SK-N-SH (cell line): Measurements from ENCODE around the gene SMC1B. TPM values are rescaled to one million over a fixed set of nuclear protein-coding genes. Genes with fewer than 3 reads are reported as not detected.

Experiments used
- CTCF ChIA-PET: fragments of 300-600, 350-600 bp; formaldehyde crosslinking; extraction: SDS; loops from one replicate; lab custom pipeline; 2021; lab: Yijun Ruan, JAX
- POLR2A ChIA-PET: fragments of 350-600 bp; sonication (Branson Sonifier 250); formaldehyde crosslinking; extraction: SDS; loops from one replicate; lab custom pipeline; 2020; ENCODE audit warnings: antibody characterized with exemption, inconsistent platforms; lab: Yijun Ruan, JAX
- DNase-seq: peaks from one replicate; pipeline ENCODE4 v3.0.0; 2012
- H2AFZ ChIP-seq: fragments of 200-600 bp; sonication (generic); 2 replicates; pipeline ENCODE4 v1.8.1; 2016; ENCODE audit warnings: antibody characterized with exemption, mild to moderate bottlenecking, low read depth
- H3F3A ChIP-seq: fragments of 200-600 bp; sonication (generic); replicated peaks from 2 replicates; pipeline ENCODE3; 2016; ENCODE audit warnings: antibody characterized with exemption, mild to moderate bottlenecking; ENCODE audit not compliant: insufficient read depth
- H3K27ac ChIP-seq, 2 experiments: fragments of 200-500 bp in 1 of 2; fragments of 200-600 bp in 1 of 2; sonication (Bioruptor generic) in 1 of 2; sonication (generic), shearing (Covaris generic) in 1 of 2; 2 replicates each; pipeline versions ENCODE4 v1.5.1 to v1.6.1; 2014 to 2016; ENCODE audit warnings: low read depth in 2 of 2, inconsistent platforms in 1 of 2, low read length in 1 of 2, mild to moderate bottlenecking in 1 of 2, mixed read lengths in 1 of 2
- H3K27me3 ChIP-seq: fragments of 200-600 bp; sonication (generic), shearing (Covaris generic); 2 replicates; pipeline ENCODE4 v1.6.1; 2016; ENCODE audit warnings: mixed run types; ENCODE audit not compliant: insufficient read depth
- H3K36me3 ChIP-seq, 2 experiments: fragments of 200-500 bp in 1 of 2; fragments of 200-600 bp in 1 of 2; sonication (Bioruptor generic) in 1 of 2; sonication (generic) in 1 of 2; replicated peaks in 1 of 2; 2 replicates each; pipeline versions ENCODE3 to v1.5.1; 2014 to 2016; ENCODE audit warnings: low read length in 1 of 2, mild to moderate bottlenecking in 1 of 2; ENCODE audit not compliant: insufficient read depth in 2 of 2, control insufficient read depth in 1 of 2
- H3K4me1 ChIP-seq, 2 experiments: fragments of 200-500 bp in 1 of 2; fragments of 200-600 bp in 1 of 2; sonication (Bioruptor generic) in 1 of 2; sonication (generic), shearing (Covaris generic) in 1 of 2; 2 replicates each; pipeline versions ENCODE4 v1.5.1 to v1.6.1; 2014 to 2016; ENCODE audit warnings: low read depth in 1 of 2, low read length in 1 of 2, mixed run types in 1 of 2; ENCODE audit not compliant: insufficient read depth in 2 of 2, control insufficient read depth in 1 of 2
- H3K4me2 ChIP-seq: fragments of 200-600 bp; sonication (generic), shearing (Covaris generic); 2 replicates; pipeline ENCODE4 v1.6.1; 2017; ENCODE audit warnings: mixed run types
- H3K4me3 ChIP-seq, 2 experiments: fragments of 200-500 bp in 1 of 2; fragments of 200-600 bp in 1 of 2; sonication (Bioruptor generic) in 1 of 2; sonication (generic), shearing (Covaris generic) in 1 of 2; 2 replicates each; pipeline versions ENCODE4 v1.5.1 to v1.8.1; 2014 to 2016; ENCODE audit warnings: low read depth in 2 of 2, inconsistent platforms in 1 of 2, low read length in 1 of 2, mild to moderate bottlenecking in 1 of 2, mixed read lengths in 1 of 2, moderate library complexity in 1 of 2
- H3K79me2 ChIP-seq: fragments of 200-600 bp; sonication (generic); 2 replicates; pipeline ENCODE4 v1.8.1; 2017; ENCODE audit warnings: mild to moderate bottlenecking; ENCODE audit not compliant: insufficient read depth
- H3K9ac ChIP-seq: fragments of 200-600 bp; sonication (generic); 2 replicates; pipeline ENCODE4 v1.6.1; 2017; ENCODE audit warnings: mixed run types
- H3K9me2 ChIP-seq: fragments of 200-600 bp; sonication (generic); 2 replicates; pipeline ENCODE4 v1.6.1; 2017; ENCODE audit warnings: mixed run types
- H3K9me3 ChIP-seq: fragments of 200-600 bp; sonication (generic); 2 replicates; pipeline ENCODE4 v1.6.1; 2017; ENCODE audit warnings: mixed run types, mild to moderate bottlenecking, moderate library complexity
- H4K20me1 ChIP-seq: fragments of 200-600 bp; sonication (generic); 2 replicates; pipeline ENCODE4 v1.6.1; 2017; ENCODE audit warnings: mild to moderate bottlenecking, mixed run types; ENCODE audit not compliant: insufficient read depth
- CTCF ChIP-seq: fragments of 200-600 bp; sonication (generic); IDR thresholded peaks from 2 replicates; pipeline ENCODE4 v1.6.1; 2017; ENCODE audit warnings: antibody characterized with exemption, mild to moderate bottlenecking, moderate library complexity
- ELF1 ChIP-seq: IDR thresholded peaks from 2 replicates; pipeline ENCODE4 v1.4.0; 2012
- FOXJ3 ChIP-seq: sonication (generic); formaldehyde crosslinking; IDR thresholded peaks from 2 replicates; pipeline ENCODE4 v1.5.1; 2020; ENCODE audit warnings: mild to moderate bottlenecking, missing genetic modification reagents
- GABPA ChIP-seq: IDR thresholded peaks from 2 replicates; pipeline ENCODE4 v1.4.0; 2012; ENCODE audit warnings: low read depth, mild to moderate bottlenecking
- JUND ChIP-seq: IDR thresholded peaks from 2 replicates; pipeline ENCODE4 v1.4.0; 2012
- MXI1 ChIP-seq: IDR thresholded peaks from 2 replicates; pipeline ENCODE4 v1.6.1; 2012; ENCODE audit warnings: mild to moderate bottlenecking, low read depth, low read length, improper control_type of control experiment
- NFIC ChIP-seq: IDR thresholded peaks from 2 replicates; pipeline ENCODE4 v1.4.0; 2012; ENCODE audit warnings: borderline replicate concordance
- PBX3 ChIP-seq: IDR thresholded peaks from 2 replicates; pipeline ENCODE4; 2012
- POLR2AphosphoS5 ChIP-seq: IDR thresholded peaks from 2 replicates; pipeline ENCODE4 v1.6.1; 2012; ENCODE audit warnings: low read depth, low read length
- RAD21 ChIP-seq: IDR thresholded peaks from 2 replicates; pipeline ENCODE4 v1.6.1; 2012; ENCODE audit warnings: mild to moderate bottlenecking, low read length
- RXRA ChIP-seq: IDR thresholded peaks from 2 replicates; pipeline ENCODE4 v1.4.0; 2012; ENCODE audit warnings: low read depth, mild to moderate bottlenecking, borderline replicate concordance
- TCF12 ChIP-seq: IDR thresholded peaks from 2 replicates; pipeline ENCODE4 v1.4.0; 2012
- TEAD4 ChIP-seq: IDR thresholded peaks from 2 replicates; pipeline ENCODE4 v1.4.0; 2012; ENCODE audit warnings: mild to moderate bottlenecking, borderline replicate concordance; ENCODE audit not compliant: insufficient read depth
- YY1 ChIP-seq: IDR thresholded peaks from 2 replicates; pipeline ENCODE4 v1.4.0; 2012; ENCODE audit warnings: low read depth, mild to moderate bottlenecking
- WGBS: methylation state at CpG from one replicate; pipeline ENCODE4 v1.1.6; 2017; ENCODE audit warnings: low lambda C conversion rate; 5-methylcytosine and 5-hydroxymethylcytosine counted together
- polyA plus RNA-seq, 3 experiments: library from polyadenylated mRNA; depleted of rRNA; stranded (reverse); fragments of >200 nt; gene quantifications; 2 replicates each; pipeline ENCODE4 v1.2.3, GENCODE V29; 2012
- TF ChIP-seq, protein P1 (sequence below): IDR thresholded peaks from 2 replicates; pipeline ENCODE4 v1.4.0; 2012; ENCODE audit warnings: low read depth, borderline replicate concordance

Gene SMC1B, protein sequence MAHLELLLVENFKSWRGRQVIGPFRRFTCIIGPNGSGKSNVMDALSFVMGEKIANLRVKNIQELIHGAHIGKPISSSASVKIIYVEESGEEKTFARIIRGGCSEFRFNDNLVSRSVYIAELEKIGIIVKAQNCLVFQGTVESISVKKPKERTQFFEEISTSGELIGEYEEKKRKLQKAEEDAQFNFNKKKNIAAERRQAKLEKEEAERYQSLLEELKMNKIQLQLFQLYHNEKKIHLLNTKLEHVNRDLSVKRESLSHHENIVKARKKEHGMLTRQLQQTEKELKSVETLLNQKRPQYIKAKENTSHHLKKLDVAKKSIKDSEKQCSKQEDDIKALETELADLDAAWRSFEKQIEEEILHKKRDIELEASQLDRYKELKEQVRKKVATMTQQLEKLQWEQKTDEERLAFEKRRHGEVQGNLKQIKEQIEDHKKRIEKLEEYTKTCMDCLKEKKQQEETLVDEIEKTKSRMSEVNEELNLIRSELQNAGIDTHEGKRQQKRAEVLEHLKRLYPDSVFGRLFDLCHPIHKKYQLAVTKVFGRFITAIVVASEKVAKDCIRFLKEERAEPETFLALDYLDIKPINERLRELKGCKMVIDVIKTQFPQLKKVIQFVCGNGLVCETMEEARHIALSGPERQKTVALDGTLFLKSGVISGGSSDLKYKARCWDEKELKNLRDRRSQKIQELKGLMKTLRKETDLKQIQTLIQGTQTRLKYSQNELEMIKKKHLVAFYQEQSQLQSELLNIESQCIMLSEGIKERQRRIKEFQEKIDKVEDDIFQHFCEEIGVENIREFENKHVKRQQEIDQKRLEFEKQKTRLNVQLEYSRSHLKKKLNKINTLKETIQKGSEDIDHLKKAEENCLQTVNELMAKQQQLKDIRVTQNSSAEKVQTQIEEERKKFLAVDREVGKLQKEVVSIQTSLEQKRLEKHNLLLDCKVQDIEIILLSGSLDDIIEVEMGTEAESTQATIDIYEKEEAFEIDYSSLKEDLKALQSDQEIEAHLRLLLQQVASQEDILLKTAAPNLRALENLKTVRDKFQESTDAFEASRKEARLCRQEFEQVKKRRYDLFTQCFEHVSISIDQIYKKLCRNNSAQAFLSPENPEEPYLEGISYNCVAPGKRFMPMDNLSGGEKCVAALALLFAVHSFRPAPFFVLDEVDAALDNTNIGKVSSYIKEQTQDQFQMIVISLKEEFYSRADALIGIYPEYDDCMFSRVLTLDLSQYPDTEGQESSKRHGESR
- polyA plus RNA-seq (2012; rRNA removed) = not detected in 2 replicates
- polyA plus RNA-seq (2012; cell fraction: cytosol; rRNA removed) = not detected in 2 replicates
- polyA plus RNA-seq (2012; cell fraction: nucleus; rRNA removed) = not detected in 2 replicates

- TF ChIP-seq YY1 (no peak), MXI1 (no peak), PBX3 (no peak), JUND (no peak), CTCF (no peak), NFIC (no peak), ELF1 (no peak), FOXJ3 (CRISPR knock-in tag) (no peak), TEAD4 (no peak), TCF12 (no peak), RAD21 (no peak), GABPA (no peak), RXRA (no peak), POLR2AphosphoS5 (no peak)
- TF ChIP-seq, protein P1, sequence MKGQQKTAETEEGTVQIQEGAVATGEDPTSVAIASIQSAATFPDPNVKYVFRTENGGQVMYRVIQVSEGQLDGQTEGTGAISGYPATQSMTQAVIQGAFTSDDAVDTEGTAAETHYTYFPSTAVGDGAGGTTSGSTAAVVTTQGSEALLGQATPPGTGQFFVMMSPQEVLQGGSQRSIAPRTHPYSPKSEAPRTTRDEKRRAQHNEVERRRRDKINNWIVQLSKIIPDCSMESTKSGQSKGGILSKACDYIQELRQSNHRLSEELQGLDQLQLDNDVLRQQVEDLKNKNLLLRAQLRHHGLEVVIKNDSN = no peak
- no peaks in the 10 kb centered on the region for H3K36me3 ChIP-seq
- H3K9ac ChIP-seq = no peak within 1 kb of the TSS
- no peak for DNase-seq
- no peaks in the 10 kb centered on the region for H4K20me1 ChIP-seq
- no peaks in the 10 kb centered on the region for H3K4me1 ChIP-seq
- WGBS = 52% methylated on average over 44 of the region's 68 CpGs
- no peaks in the 10 kb centered on the region for H3K9me2 ChIP-seq
- H3F3A ChIP-seq = no peaks in the 10 kb centered on the region
- no peaks in the 10 kb centered on the region for H3K9me3 ChIP-seq
- CTCF ChIA-PET = no interaction called here
- POLR2A ChIA-PET = no interaction called here
- H3K4me2 ChIP-seq = no peak within 1 kb of the TSS
- no peak within 1 kb of the TSS for H2AFZ ChIP-seq
- H3K4me3 ChIP-seq = no peak within 1 kb of the TSS
- H3K27me3 ChIP-seq = no peaks in the 10 kb centered on the region; the same call in 1 of the 2 replicates
- no peak within 1 kb of the TSS for H3K27ac ChIP-seq
- no peaks in the 10 kb centered on the region for H3K79me2 ChIP-seq
Observed at GRCh38 chr22:45413368-45414211, at the start of gene SMC1B, which contains the start of gene RIBC2. Gene SMC1B, minus strand, starts transcription at chr22:45413599. Its CDS starts 32 bp downstream, at chr22:45413567. Gene RIBC2, plus strand, starts transcription at chr22:45413693. Its CDS starts 194 bp downstream, at chr22:45413887.
